ENCODE data around the gene AK4.

GRCh38 chr1:65279070-65279779 lies 131.2 kb downstream of the AK4 start:
- TF ChIP-seq CTCF (IDR thresholded peaks at IDR 0.05; ENCODE audit: low read depth, low read length) (no peak), POLR2A (IDR thresholded peaks at IDR 0.05; ENCODE audit: extremely low read depth, insufficient read length) (no peak), MYC (IDR thresholded peaks at IDR 0.05; ENCODE audit: low read depth, low read length) (no peak), MAX (IDR thresholded peaks at IDR 0.05; ENCODE audit: low read depth, low read length) (no peak)

Measured in NB4 (cell line).